Pancreas (tissue), 10 donors: Measurements from ENCODE around the gene SLC38A3. TPM values are rescaled to one million over a fixed set of nuclear protein-coding genes. Genes with fewer than 3 reads are reported as not detected.

Experiments
- ATAC-seq, 4 donors: fragments of 200-7000 bp; cut with Tn5 transposase; one replicate each; pipeline versions ENCODE4 v1.8.0 to v1.9.1; 2020; ENCODE audit warnings: mild to moderate bottlenecking in 4 of 4, moderate library complexity in 4 of 4
- DNase-seq, 6 donors: peaks; one replicate each; pipeline ENCODE4 v3.0.0-alpha.2; 2020
- FAIRE-seq: peaks from 2 replicates; lab custom pipeline; 2012; peaks lifted over from hg19 to GRCh38; lab: Jason Lieb, UNC
- H3K27ac ChIP-seq, 4 donors: fragments of 200-600 bp; sonication (generic); 1 replicate in 3 of 4; 2 replicates in 1 of 4; pipeline versions ENCODE4 v1.5.0 to v1.8.0; 2020
- H3K27me3 ChIP-seq, 4 donors: fragments of 200-600 bp; one replicate each; pipeline ENCODE4 v1.8.0; 2021
- H3K36me3 ChIP-seq, 3 donors: fragments of 200-600 bp; sonication (generic) in 1 of 3; one replicate each; pipeline versions ENCODE4 v1.5.0 to v1.8.0; 2020 to 2021
- H3K4me1 ChIP-seq, 3 donors: fragments of 200-600 bp; one replicate each; pipeline ENCODE4 v1.8.0; 2021
- H3K4me3 ChIP-seq, 4 donors: fragments of 200-600 bp; sonication (generic) in 2 of 4; one replicate each; pipeline versions ENCODE4 v1.5.0 to v1.8.0; 2020 to 2021
- H3K9me3 ChIP-seq, 4 donors: fragments of 200-600 bp; one replicate each; pipeline ENCODE4 v1.8.0; 2021
- CTCF ChIP-seq, 4 donors: fragments of 200-600 bp; sonication (generic) in 3 of 4; IDR thresholded peaks; one replicate each; pipeline versions ENCODE4 v1.5.0 to v1.8.0; 2021; ENCODE audit warnings: antibody characterized with exemption in 4 of 4
- WGBS, 2 donors: extraction: QIAGEN DNeasy Blood & Tissue Kit; methylation state at CpG; one replicate each; pipeline ENCODE4 v1.1.7; 2013; 5-methylcytosine and 5-hydroxymethylcytosine counted together
- intact Hi-C, 3 donors: fragments of 100-400 bp; cut with DNase I; formaldehyde crosslinking; loops; one replicate each; pipeline versions ENCODE4 v1.11.1 to v1.14.2; 2022
- polyA plus RNA-seq, 2 donors: library from polyadenylated mRNA; stranded (reverse); fragments of 200-250 nt; gene quantifications; one replicate each; pipeline ENCODE4 v1.2.3, GENCODE V29; 2013
- total RNA-seq, 6 donors: library from RNA; stranded (reverse); fragmentation: NEBNext Ultra II Directional in 4 of 6; extraction: Animal tissue kit (Norgen Biotek cat#: 25700) in 4 of 6; gene quantifications; one replicate each; pipeline versions ENCODE4 v1.2.1 to v1.2.4, GENCODE V29; 2021 to 2023
- donor health status: healthy with polysubstance abuse.
- donor health status: DM: no; HTN: no; CAD: no; lungs with moderate emphysema.
- donor health status: DM: no; HTN: no; CAD: no.
- donor health status: control.
- donor health status: control.
- donor health status: Bipolar disorder and iron deficiency.
- donor health status: DM: yes; HTN: yes; CAD: no.
- donor health status: DM: no; HTN: no; CAD: no.
- donor health status: DM: no; HTN: no; CAD: no.
- donor health status: DM: yes; HTN: yes; CAD: no.

SLC38A3 gene
- total and polyA plus RNA-seq, 8 donors: 21.2 to 57.9 (median 38.0) TPM

DNA sequence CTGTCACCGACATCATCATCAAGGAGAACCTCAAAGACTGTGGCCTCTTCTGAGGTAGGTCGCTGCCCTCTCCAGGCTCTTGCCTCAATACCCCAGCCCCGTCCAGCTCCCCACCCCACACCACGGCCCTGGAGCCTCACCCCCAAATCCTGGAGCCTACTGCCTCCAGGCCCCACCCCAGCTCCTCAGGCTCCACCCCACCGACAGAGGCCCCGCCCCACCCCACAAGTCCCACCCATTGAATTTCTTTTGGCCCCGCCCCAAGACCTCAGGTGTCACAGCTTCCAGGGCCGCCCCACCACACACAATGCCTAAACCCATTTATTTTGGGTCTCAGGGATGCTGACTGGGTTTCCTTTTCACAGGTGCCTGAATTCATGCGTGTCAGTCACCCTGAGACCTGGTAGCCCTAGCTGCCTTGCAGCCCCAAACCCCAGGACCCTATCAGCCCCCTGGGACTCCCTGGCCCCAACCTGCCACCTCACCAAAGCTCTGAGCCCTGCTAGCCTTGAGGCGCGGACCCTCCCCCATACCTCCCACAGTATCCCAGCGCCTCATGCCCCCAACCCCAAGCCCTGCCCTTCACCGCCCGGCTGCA lies 10.1 kb upstream of the SLC38A3 start:
- H3K27ac ChIP-seq: no peak overlapping the region
- no peak for TF ChIP-seq CTCF (IDR thresholded peaks at IDR 0.05)
- peak overlapping the region in 1 of 4 donors; percentile 14 for H3K4me3 ChIP-seq
- ATAC-seq: peak; percentile 32 to 53 (median 40)
- DNase-seq: peak in 3 of 6 donors; percentile 30 to 76 (median 40)
- no peak for FAIRE-seq
- peaks cover 0 to 7% (median 0%) of the 10 kb centered on the region in 4 donors for H3K27me3 ChIP-seq
- no peaks in the 10 kb centered on the region for H3K36me3 ChIP-seq
- no peaks in the 10 kb centered on the region for H3K9me3 ChIP-seq
- intact Hi-C loops: loop anchor here in 2 of 3 donors (2.0 to 5.0 kb wide), 3 partner anchors 30 to 77 kb away; no protein-coding TSS in a partner anchor
- 65 to 67% methylated on average over 12 to 14 of the region's 14 CpGs for WGBS, 2 donors
- peaks cover 0 to 19% (median 5%) of the 10 kb centered on the region in 3 donors for H3K4me1 ChIP-seq

DNA sequence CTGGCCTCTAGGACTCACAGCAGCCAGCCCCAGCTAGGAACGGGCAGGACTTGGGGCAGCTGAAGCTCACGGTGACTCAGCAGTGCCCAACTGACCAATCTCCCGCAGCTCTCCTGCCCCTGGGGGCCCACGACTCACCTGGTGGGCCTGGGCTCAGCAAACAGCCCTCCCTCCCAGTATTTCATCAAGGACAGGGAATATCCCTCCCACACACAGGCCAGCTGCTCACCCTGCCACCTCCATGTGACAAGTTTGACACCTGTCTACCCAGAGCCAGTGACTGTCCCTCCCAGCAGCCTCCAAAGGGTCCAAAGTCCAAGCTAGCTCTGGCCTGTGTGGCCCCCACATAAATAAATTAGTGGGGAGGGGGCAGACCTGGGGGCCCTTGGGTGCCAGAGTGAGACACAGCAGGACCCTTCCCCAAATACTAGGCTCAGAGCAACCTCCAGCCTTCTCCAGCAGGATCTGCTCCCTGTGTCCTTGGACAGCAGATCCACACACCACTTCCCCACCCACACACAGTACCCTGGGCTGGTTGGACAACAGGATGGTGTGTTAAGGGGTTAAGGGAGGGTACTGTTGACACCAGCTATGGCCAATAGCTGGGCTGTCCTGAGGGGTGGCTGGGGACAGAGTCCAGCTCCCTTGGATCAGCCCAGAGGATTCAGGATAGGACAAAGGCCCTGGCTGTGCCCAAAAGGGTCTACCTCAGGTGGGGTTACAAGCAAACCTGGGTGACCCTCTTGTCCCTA lies 9.4 kb upstream of the SLC38A3 start:
- Histone ChIP-seq H3K4me1 (peaks cover 0 to 19% (median 5%) of the 10 kb centered on the region in 3 donors), H3K27me3 (peaks cover 0 to 7% (median 0%) of the 10 kb centered on the region in 4 donors), H3K4me3 (no peak overlapping the region), H3K9me3 (no peaks in the 10 kb centered on the region), H3K27ac (no peak overlapping the region), H3K36me3 (no peaks in the 10 kb centered on the region)
- ATAC-seq (peak; percentile 26 to 48 (median 36)), FAIRE-seq (no peak), DNase-seq (no peak)
- intact Hi-C loops: loop anchor here in 2 of 3 donors (2.0 kb wide), 2 partner anchors 29 to 31 kb away; no protein-coding TSS in a partner anchor
- WGBS, 2 donors: 40 to 41% methylated on average over 4 of the region's 4 CpGs
- no peak for TF ChIP-seq CTCF (IDR thresholded peaks at IDR 0.05)

- DNase-seq (peak in 1 of 6 donors; percentile 16), ATAC-seq (no peak), FAIRE-seq (no peak)
- Histone ChIP-seq H3K36me3 (no peaks in the 10 kb centered on the region), H3K27me3 (peaks cover 0 to 7% (median 0%) of the 10 kb centered on the region in 4 donors), H3K4me3 (no peak overlapping the region), H3K4me1 (peaks cover 4 to 22% (median 9%) of the 10 kb centered on the region in 3 donors), H3K9me3 (no peaks in the 10 kb centered on the region), H3K27ac (no peak overlapping the region)
- 84 to 92% methylated on average over 6 of the region's 6 CpGs for WGBS, 2 donors
- intact Hi-C loops: no loop called here
- TF ChIP-seq CTCF (IDR thresholded peaks at IDR 0.05): no peak
Measured at GRCh38 chr3:50196253-50196801, 8.7 kb upstream of the SLC38A3 start.

- intact Hi-C loops: no loop called here
- no peak for TF ChIP-seq CTCF (IDR thresholded peaks at IDR 0.05)
- peaks cover 39 to 40% (median 39%) of the 10 kb centered on the region in 3 donors for H3K4me1 ChIP-seq
- no peak overlapping the region for H3K4me3 ChIP-seq
- H3K27ac ChIP-seq: peak overlapping the region; percentile 81 to 84 (median 82)
- FAIRE-seq (no peak), DNase-seq (peak in 5 of 6 donors; percentile 50 to 87 (median 58)), ATAC-seq (peak; percentile 9 to 26 (median 18))
- H3K27me3 ChIP-seq: no peaks in the 10 kb centered on the region
- no peaks in the 10 kb centered on the region for H3K36me3 ChIP-seq
- H3K9me3 ChIP-seq: no peaks in the 10 kb centered on the region
- 45 to 55% methylated on average over 10 of the region's 10 CpGs for WGBS, 2 donors
Measured at GRCh38 chr3:50201573-50202315, 3.3 kb upstream of the SLC38A3 start.
